IMR-90 (cell line): ENCODE data around the gene PPP1CA. TPM values are rescaled to one million over a fixed set of nuclear protein-coding genes. Genes with fewer than 3 reads are reported as not detected.

Experiments
- ATAC-seq: fragments of 200-7000 bp; cut with Tn5 transposase; 2 replicates; pipeline ENCODE4 v1.9.1; 2020; ENCODE audit warnings: low read depth, mild to moderate bottlenecking, moderate library complexity
- BruUV-seq: library from RNA; stranded (reverse); fragments of 400-500 nt; replicated peaks from 2 replicates; lab custom pipeline; 2021; lab: Mats Ljungman, UMichigan
- CTCF ChIA-PET: fragments of 300-600 bp; formaldehyde crosslinking; extraction: SDS; loops from one replicate; lab custom pipeline; 2021; ENCODE audit warnings: antibody characterized with exemption; lab: Yijun Ruan, JAX
- POLR2A ChIA-PET: fragments of 300-600 bp; sonication (Branson Sonifier 250); formaldehyde crosslinking; loops from one replicate; lab custom pipeline; 2022; ENCODE audit warnings: antibody characterized with exemption; ENCODE audit not compliant: unreplicated experiment; lab: Charles Lee
- DNase-seq: peaks from one replicate; pipeline ENCODE4 v3.0.0; 2013
- H2AFZ ChIP-seq: replicated peaks from 2 replicates; pipeline ENCODE3; 2013; ENCODE audit warnings: low read length, mild to moderate bottlenecking; ENCODE audit not compliant: poor library complexity
- H2AK5ac ChIP-seq: 2 replicates; pipeline ENCODE4 v1.6.1; 2013; ENCODE audit warnings: low read depth, low read length, inconsistent platforms
- H2AK9ac ChIP-seq: replicated peaks from 2 replicates; pipeline ENCODE3; 2013; ENCODE audit warnings: mild to moderate bottlenecking, low read depth, low read length, moderate library complexity; ENCODE audit not compliant: poor library complexity
- H2BK120ac ChIP-seq: 2 replicates; pipeline ENCODE4 v1.6.1; 2013; ENCODE audit warnings: low read depth, low read length, inconsistent platforms
- H2BK15ac ChIP-seq: 3 replicates; pipeline ENCODE4 v1.6.1; 2013; ENCODE audit warnings: low read depth, low read length, inconsistent platforms
- H2BK20ac ChIP-seq: 2 replicates; pipeline ENCODE4 v1.6.1; 2013; ENCODE audit warnings: low read depth, mild to moderate bottlenecking, inconsistent platforms, low read length, moderate library complexity
- H2BK5ac ChIP-seq: 2 replicates; pipeline ENCODE4 v1.6.1; 2013; ENCODE audit warnings: mild to moderate bottlenecking, low read depth, low read length, inconsistent platforms; ENCODE audit not compliant: poor library complexity, severe bottlenecking
- H3K14ac ChIP-seq: replicated peaks from 2 replicates; pipeline ENCODE4 v1.6.1; 2013; ENCODE audit warnings: low read depth, low read length, inconsistent platforms
- H3K18ac ChIP-seq: 2 replicates; pipeline ENCODE4 v1.6.1; 2013; ENCODE audit warnings: low read depth, low read length, control low read depth
- H3K23ac ChIP-seq: 2 replicates; pipeline ENCODE4 v1.6.1; 2013; ENCODE audit warnings: low read depth, low read length, inconsistent platforms
- H3K27ac ChIP-seq: 2 replicates; pipeline ENCODE4 v1.5.1; 2013; ENCODE audit warnings: mild to moderate bottlenecking, control low read depth, low read length; ENCODE audit not compliant: insufficient read depth
- H3K27me3 ChIP-seq: 2 replicates; pipeline ENCODE4 v1.6.1; 2013; ENCODE audit warnings: low read length; ENCODE audit not compliant: control insufficient read depth, insufficient read depth
- H3K36me3 ChIP-seq: 2 replicates; pipeline ENCODE4 v1.6.1; 2013; ENCODE audit warnings: low read length, mixed read lengths; ENCODE audit not compliant: control insufficient read depth, insufficient read depth
- H3K4ac ChIP-seq: 2 replicates; pipeline ENCODE4 v1.6.1; 2013; ENCODE audit warnings: low read depth, low read length, inconsistent platforms
- H3K4me1 ChIP-seq: 2 replicates; pipeline ENCODE4 v1.6.1; 2013; ENCODE audit warnings: low read length, mixed read lengths; ENCODE audit not compliant: control insufficient read depth, insufficient read depth
- H3K4me2 ChIP-seq: 2 replicates; pipeline ENCODE4 v1.6.1; 2013; ENCODE audit warnings: low read depth, mild to moderate bottlenecking, control low read depth, low read length, moderate library complexity
- H3K4me3 ChIP-seq: 2 replicates; pipeline ENCODE4 v1.5.1; 2013; ENCODE audit warnings: low read depth, mild to moderate bottlenecking, control low read depth, low read length, moderate library complexity; ENCODE audit not compliant: insufficient read depth
- H3K56ac ChIP-seq: 2 replicates; pipeline ENCODE4 v1.6.1; 2013; ENCODE audit warnings: low read length, inconsistent platforms; ENCODE audit not compliant: insufficient read depth; ENCODE audit errors: extremely low read depth
- H3K79me1 ChIP-seq, 2 experiments: 2 replicates each; pipeline ENCODE4 v1.6.1; 2013; ENCODE audit warnings: low read length in 2 of 2, inconsistent platforms in 1 of 2, low read depth in 1 of 2
- H3K9ac ChIP-seq: 2 replicates; pipeline ENCODE4 v1.6.1; 2013; ENCODE audit warnings: low read depth, low read length, control low read depth
- H3K9me1 ChIP-seq: 2 replicates; pipeline ENCODE4 v1.6.1; 2013; ENCODE audit warnings: low read length, inconsistent platforms; ENCODE audit not compliant: insufficient read depth
- H3K9me3 ChIP-seq: 2 replicates; pipeline ENCODE4 v1.6.1; 2013; ENCODE audit warnings: low read length; ENCODE audit not compliant: control insufficient read depth, insufficient read depth
- H4K20me1 ChIP-seq: 2 replicates; pipeline ENCODE4 v1.6.1; 2013; ENCODE audit warnings: low read length, inconsistent platforms; ENCODE audit not compliant: insufficient read depth
- H4K5ac ChIP-seq: 2 replicates; pipeline ENCODE4 v1.6.1; 2013; ENCODE audit warnings: mild to moderate bottlenecking, low read depth, low read length, control low read depth
- H4K8ac ChIP-seq, 2 experiments: 2 replicates each; pipeline ENCODE4 v1.6.1; 2013; ENCODE audit warnings: low read depth in 2 of 2, low read length in 2 of 2, control low read depth in 1 of 2, inconsistent platforms in 1 of 2
- H4K91ac ChIP-seq: 2 replicates; pipeline ENCODE4 v1.6.1; 2013; ENCODE audit warnings: low read depth, low read length, inconsistent platforms; ENCODE audit not compliant: insufficient read depth
- CEBPB ChIP-seq: IDR thresholded peaks from 2 replicates; pipeline ENCODE4 v1.6.1; 2012; ENCODE audit warnings: low read depth, low read length, improper control_type of control experiment
- MAFK ChIP-seq: IDR thresholded peaks from 2 replicates; pipeline ENCODE4 v1.6.1; 2012; ENCODE audit warnings: low read depth, low read length, improper control_type of control experiment
- NFE2L2 ChIP-seq: fragments of 150-350 bp; IDR thresholded peaks from 2 replicates; pipeline ENCODE4 v1.6.1; 2016; ENCODE audit warnings: low read depth, mild to moderate bottlenecking, low read length
- RAD21 ChIP-seq: IDR thresholded peaks from 2 replicates; pipeline ENCODE4 v1.6.1; 2012; ENCODE audit warnings: low read length, improper control_type of control experiment
- SMC3 ChIP-seq: fragments of 150-350 bp; IDR thresholded peaks from 2 replicates; pipeline ENCODE4 v1.6.1; 2016; ENCODE audit warnings: low read depth, mild to moderate bottlenecking, antibody characterized with exemption, low read length, moderate library complexity
- WGBS, 2 experiments: methylation state at CpG; one replicate each; pipeline versions ENCODE4 v1.1.5 to v1.1.7; 2013; ENCODE audit warnings: missing lambda C conversion rate in 2 of 2; ENCODE audit not compliant: insufficient read length in 1 of 2; ENCODE audit errors: extremely low coverage in 2 of 2; 5-methylcytosine and 5-hydroxymethylcytosine counted together
- dilution Hi-C: fragments of 300-500 bp; cut with HindIII; formaldehyde crosslinking; loops from one replicate; pipeline ENCODE4 v1.14.3; 2018; ENCODE audit warnings: low sequenced_read_pairs; ENCODE audit not compliant: unreplicated experiment
- in situ Hi-C: fragments of 300-500 bp; cut with MboI; formaldehyde crosslinking; loops from 3 replicates; pipeline ENCODE4 v1.14.3; 2019; ENCODE audit warnings: low sequenced_read_pairs, inconsistent platforms, mixed read lengths
- intact Hi-C: fragments of 100-400 bp; cut with micrococcal nuclease; formaldehyde crosslinking; loops from 2 replicates; pipeline ENCODE4 v1.10.0; 2022
- polyA plus RNA-seq, 3 experiments: library from polyadenylated mRNA; depleted of rRNA; stranded (reverse); fragments of >200 nt; gene quantifications; 2 replicates each; pipeline ENCODE4 v1.2.3, GENCODE V29; 2012; ENCODE audit warnings: low replicate concordance in 1 of 3
- total RNA-seq: library from RNA; depleted of rRNA; stranded (reverse); fragments of >200 nt; gene quantifications from 2 replicates; pipeline ENCODE4 v1.2.3, GENCODE V29; 2012
- TF ChIP-seq, protein P1 (sequence below): conservative IDR thresholded peaks from 2 replicates; pipeline ENCODE4 v1.5.1; 2012; ENCODE audit warnings: mild to moderate bottlenecking, low read depth, low read length, improper control_type of control experiment
- TF ChIP-seq, protein P2 (sequence below): fragments of 150-350 bp; IDR thresholded peaks from 2 replicates; pipeline ENCODE4 v1.6.1; 2016; ENCODE audit warnings: low read depth, mild to moderate bottlenecking, low read length, moderate library complexity, borderline replicate concordance

PPP1CA gene
- total and polyA plus RNA-seq, 2 of the 4 experiments (the other 2 are of a cell fraction) = 228 to 313 TPM

DNA sequence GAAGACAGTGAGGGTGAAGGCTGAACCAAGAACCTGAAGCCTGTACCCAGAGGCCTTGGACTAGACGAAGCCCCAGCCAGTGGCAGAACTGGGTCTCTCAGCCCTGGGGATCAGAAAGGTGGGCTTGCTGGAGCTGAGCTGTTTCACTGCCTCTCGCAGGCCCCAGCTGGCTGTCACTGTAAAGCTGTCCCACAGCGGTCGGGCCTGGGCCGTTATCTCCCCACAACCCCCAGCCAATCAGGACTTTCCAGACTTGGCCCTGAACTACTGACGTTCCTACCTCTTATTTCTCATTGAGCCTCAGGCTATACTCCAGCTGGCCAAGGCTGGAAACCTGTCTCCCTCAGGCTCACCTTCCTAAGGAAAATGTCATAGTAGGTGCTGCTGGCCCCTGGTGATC lies 4.1 kb downstream of the PPP1CA start:
- Histone ChIP-seq H2BK20ac (no peak overlapping the region), H3K27me3 (no peaks in the 10 kb centered on the region), H2AK5ac (no peak overlapping the region), H4K91ac (no peak overlapping the region), H4K8ac (no peak overlapping the region), H3K9ac (no peak overlapping the region), H3K18ac (no peak overlapping the region), H3K4me2 (no peak overlapping the region), H3K79me1 (peaks cover 17 to 39% of the 10 kb centered on the region in 2 experiments; a peak in 3 of 4 replicates), H2AK9ac (peak overlapping the region; percentile 42), H2AFZ (no peak overlapping the region), H2BK120ac (no peak overlapping the region), H3K4me3 (no peak overlapping the region), H2BK15ac (no peak overlapping the region), H3K9me1 (no peaks in the 10 kb centered on the region), H3K4ac (no peak overlapping the region), H4K5ac (no peak overlapping the region), H4K20me1 (peaks cover 35% of the 10 kb centered on the region), H3K56ac (no peak overlapping the region), H2BK5ac (no peak overlapping the region), H3K14ac (no peak overlapping the region), H3K23ac (no peak overlapping the region), H3K36me3 (peaks cover 43% of the 10 kb centered on the region), H3K9me3 (no peaks in the 10 kb centered on the region), H3K4me1 (peaks cover 14% of the 10 kb centered on the region), H3K27ac (no peak overlapping the region)
- intact Hi-C loops (no loop called here), dilution Hi-C loops (no loop called here), in situ Hi-C loops (no loop called here)
- whole genome bisulfite sequencing, 2 experiments = no CpG with 5 or more reads among the region's 6 CpGs
- ChIA-PET POLR2A (no interaction called here), CTCF (no interaction called here)
- TF ChIP-seq RAD21 (no peak), SMC3 (no peak), CEBPB (no peak), MAFK (no peak), NFE2L2 (no peak)
- TF ChIP-seq, protein P1, sequence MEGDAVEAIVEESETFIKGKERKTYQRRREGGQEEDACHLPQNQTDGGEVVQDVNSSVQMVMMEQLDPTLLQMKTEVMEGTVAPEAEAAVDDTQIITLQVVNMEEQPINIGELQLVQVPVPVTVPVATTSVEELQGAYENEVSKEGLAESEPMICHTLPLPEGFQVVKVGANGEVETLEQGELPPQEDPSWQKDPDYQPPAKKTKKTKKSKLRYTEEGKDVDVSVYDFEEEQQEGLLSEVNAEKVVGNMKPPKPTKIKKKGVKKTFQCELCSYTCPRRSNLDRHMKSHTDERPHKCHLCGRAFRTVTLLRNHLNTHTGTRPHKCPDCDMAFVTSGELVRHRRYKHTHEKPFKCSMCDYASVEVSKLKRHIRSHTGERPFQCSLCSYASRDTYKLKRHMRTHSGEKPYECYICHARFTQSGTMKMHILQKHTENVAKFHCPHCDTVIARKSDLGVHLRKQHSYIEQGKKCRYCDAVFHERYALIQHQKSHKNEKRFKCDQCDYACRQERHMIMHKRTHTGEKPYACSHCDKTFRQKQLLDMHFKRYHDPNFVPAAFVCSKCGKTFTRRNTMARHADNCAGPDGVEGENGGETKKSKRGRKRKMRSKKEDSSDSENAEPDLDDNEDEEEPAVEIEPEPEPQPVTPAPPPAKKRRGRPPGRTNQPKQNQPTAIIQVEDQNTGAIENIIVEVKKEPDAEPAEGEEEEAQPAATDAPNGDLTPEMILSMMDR = no peak
- TF ChIP-seq, protein P2, sequence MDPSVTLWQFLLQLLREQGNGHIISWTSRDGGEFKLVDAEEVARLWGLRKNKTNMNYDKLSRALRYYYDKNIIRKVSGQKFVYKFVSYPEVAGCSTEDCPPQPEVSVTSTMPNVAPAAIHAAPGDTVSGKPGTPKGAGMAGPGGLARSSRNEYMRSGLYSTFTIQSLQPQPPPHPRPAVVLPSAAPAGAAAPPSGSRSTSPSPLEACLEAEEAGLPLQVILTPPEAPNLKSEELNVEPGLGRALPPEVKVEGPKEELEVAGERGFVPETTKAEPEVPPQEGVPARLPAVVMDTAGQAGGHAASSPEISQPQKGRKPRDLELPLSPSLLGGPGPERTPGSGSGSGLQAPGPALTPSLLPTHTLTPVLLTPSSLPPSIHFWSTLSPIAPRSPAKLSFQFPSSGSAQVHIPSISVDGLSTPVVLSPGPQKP = no peak
- no TSS peak for BruUV-seq
- DNase-seq (no peak), ATAC-seq (no peak)
